Posterior vena cava (tissue), 2 donors: ENCODE results near the gene DNAJC16. TPM values are rescaled to one million over a fixed set of nuclear protein-coding genes. Genes with fewer than 3 reads are reported as not detected.
"Not testable (repeated sequence)": the region's sequence is repeated elsewhere in the genome, so short reads cannot be mapped to it uniquely, and the experiment has no call there.

ENCODE experiments used
- DNase-seq: peaks from one replicate; pipeline ENCODE4 v3.0.0-alpha.2; 2020; ENCODE audit warnings: low spot score
- intact Hi-C, 2 donors: fragments of 100-400 bp; cut with DNase I; formaldehyde crosslinking; loops; one replicate each; pipeline versions ENCODE4 v1.14.1 to v1.14.2; 2022 to 2023
- total RNA-seq, 2 donors: library from RNA; stranded (reverse); fragmentation: NEBNext Ultra II Directional; extraction: Animal tissue kit (Norgen Biotek cat#: 25700); gene quantifications; one replicate each; pipeline ENCODE4 v1.2.1, GENCODE V29; 2021
- donor health status: DM: yes; HTN: yes; CAD: no.
- donor health status: DM: yes; HTN: yes; CAD: no.

Gene DNAJC16
- total RNA-seq, 2 donors from 2014 or later: 12.4 to 14.2 TPM

GRCh38 chr1:15570861-15571260 is 44.2 kb downstream of the DNAJC16 start:
- intact Hi-C loops: no loop called here
- no peak for DNase-seq

GRCh38 chr1:15571266-15571665 is 44.6 kb downstream of the DNAJC16 start:
- intact Hi-C loops: no loop called here
- DNase-seq: no peak

GRCh38 chr1:15573477-15573876 is 46.8 kb downstream of the DNAJC16 start:
- DNase-seq: no peak
- intact Hi-C loops: no loop called here

- DNase-seq: no peak
- intact Hi-C loops: no loop called here
Measured at GRCh38 chr1:15574741-15575140, 48.1 kb downstream of the DNAJC16 start.

- no peak for DNase-seq
- intact Hi-C loops: no loop called here
Measured at GRCh38 chr1:15575549-15576150, 49.0 kb downstream of the DNAJC16 start.

GRCh38 chr1:15577691-15578090 is 51.0 kb downstream of the DNAJC16 start:
- intact Hi-C loops: no loop called here
- DNase-seq: peak; percentile 50

- DNase-seq: peak; percentile 58
- intact Hi-C loops: no loop called here
Measured at GRCh38 chr1:15578921-15579682, 52.5 kb downstream of the DNAJC16 start.

GRCh38 chr1:15579683-15580047 is 53.0 kb downstream of the DNAJC16 start:
- no peak for DNase-seq
- intact Hi-C loops: no loop called here

- no peak for DNase-seq
- intact Hi-C loops: no loop called here
Measured at GRCh38 chr1:15583016-15583706, 56.5 kb downstream of the DNAJC16 start.

- intact Hi-C loops: no loop called here
- no peak for DNase-seq
Measured at GRCh38 chr1:15584489-15585363, 58.1 kb downstream of the DNAJC16 start, which contains the start of gene AGMAT. Gene AGMAT (minus strand): TSS chr1:15585051. CDS start chr1:15584967, 84 bp downstream.

- intact Hi-C loops: loop anchor here (10.0 kb wide), 2 partner anchors 113 to 143 kb away; partner anchors contain the start of gene SLC25A34 (in 1 of the 2)
- no peak for DNase-seq
Measured at GRCh38 chr1:15592285-15592684, 65.6 kb downstream of the DNAJC16 start.

- peak; percentile 26 for DNase-seq
- intact Hi-C loops: loop anchor here (10.0 kb wide), 2 partner anchors 109 to 139 kb away; partner anchors contain the start of gene SLC25A34 (in 1 of the 2)
Measured at GRCh38 chr1:15595809-15596617, 69.4 kb downstream of the DNAJC16 start.

- no peak for DNase-seq
- intact Hi-C loops: loop anchor here (10.0 kb wide), 2 partner anchors 106 to 136 kb away; partner anchors contain the start of gene SLC25A34 (in 1 of the 2)
Measured at GRCh38 chr1:15598436-15598835, 71.8 kb downstream of the DNAJC16 start.

GRCh38 chr1:15603050-15603965 is 76.7 kb downstream of the DNAJC16 start:
- peak; percentile 99 for DNase-seq
- intact Hi-C loops: no loop called here

GRCh38 chr1:15603966-15604282 is 77.3 kb downstream of the DNAJC16 start:
- intact Hi-C loops, DNase-seq: not testable (repeated sequence)

GRCh38 chr1:15604400-15604799 is 77.8 kb downstream of the DNAJC16 start:
- DNase-seq, intact Hi-C loops: not testable (repeated sequence)
